NCI-H774 (cell line): Measurements from ENCODE around the gene FARP1.

ENCODE experiments used
- DNase-seq: peaks from one replicate; lab custom pipeline; 2025; lab: John Stamatoyannopoulos, UW

The FARP1 gene

DNA sequence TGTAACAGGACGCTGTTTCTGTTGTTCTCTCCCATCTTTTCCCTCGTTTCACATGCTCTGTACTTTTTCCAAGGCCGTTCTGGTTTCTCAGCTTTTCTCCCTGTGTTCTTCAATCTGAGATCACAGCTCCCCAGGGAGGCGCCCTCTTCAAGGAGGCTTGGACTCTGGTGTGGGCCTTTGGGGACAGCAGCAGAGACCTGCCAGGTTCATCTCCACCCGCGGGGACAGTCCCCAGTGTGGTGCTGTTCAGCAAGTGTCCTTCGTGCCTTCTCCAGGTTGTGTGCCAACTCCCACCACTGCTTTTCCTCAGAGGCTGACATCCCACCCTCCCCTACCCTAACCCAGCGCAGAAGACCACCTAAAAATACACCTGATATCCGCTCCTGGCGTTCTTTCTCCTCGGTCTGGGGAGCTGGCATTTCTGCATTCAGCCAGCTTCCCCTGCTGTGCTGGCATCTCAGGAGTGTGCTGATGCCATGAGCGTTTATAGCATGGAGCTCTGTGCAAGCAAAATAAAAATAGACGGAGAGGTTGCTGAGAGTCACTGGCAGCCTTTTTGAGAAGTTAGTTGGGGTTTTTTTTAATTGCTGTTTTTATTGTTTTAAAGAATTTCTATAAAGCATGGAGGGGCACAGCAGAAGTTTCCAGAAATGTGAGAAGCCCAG, 284.6 kb downstream of the FARP1 start:
- no peak for DNase-seq

DNA sequence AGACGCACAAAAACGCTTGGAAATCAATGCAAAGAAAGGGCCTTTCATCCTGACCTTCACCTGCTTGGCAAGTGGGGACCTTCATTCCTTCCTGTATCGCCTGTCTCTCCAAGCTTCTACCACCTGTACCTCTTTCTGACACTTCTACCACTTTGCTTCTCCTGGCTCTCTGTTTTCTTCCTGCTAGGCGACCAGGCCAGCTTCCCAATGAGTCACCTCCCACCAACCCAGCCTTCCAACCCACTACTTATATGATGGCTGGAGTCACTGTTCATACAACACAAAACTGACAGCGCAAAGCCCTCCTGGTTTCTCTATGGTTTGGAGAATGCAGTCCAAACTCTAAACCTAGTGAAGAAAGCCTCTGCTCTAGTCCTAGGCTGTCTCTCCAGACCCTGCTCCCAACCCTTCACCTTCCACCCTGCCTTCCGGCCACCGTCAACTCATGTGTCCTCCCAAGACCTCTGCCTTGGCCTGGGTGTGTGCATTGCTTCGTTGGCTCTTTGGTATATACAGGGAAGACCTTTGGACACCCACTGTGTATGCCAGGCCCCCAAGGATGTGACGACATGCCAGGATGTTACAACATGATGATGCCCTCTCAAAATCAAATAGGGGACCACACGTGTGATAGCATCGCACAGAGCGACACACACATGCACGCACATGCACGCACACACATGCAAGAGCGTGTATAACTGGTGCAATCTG, 285.5 kb downstream of the FARP1 start:
- DNase-seq, result no peak

DNA sequence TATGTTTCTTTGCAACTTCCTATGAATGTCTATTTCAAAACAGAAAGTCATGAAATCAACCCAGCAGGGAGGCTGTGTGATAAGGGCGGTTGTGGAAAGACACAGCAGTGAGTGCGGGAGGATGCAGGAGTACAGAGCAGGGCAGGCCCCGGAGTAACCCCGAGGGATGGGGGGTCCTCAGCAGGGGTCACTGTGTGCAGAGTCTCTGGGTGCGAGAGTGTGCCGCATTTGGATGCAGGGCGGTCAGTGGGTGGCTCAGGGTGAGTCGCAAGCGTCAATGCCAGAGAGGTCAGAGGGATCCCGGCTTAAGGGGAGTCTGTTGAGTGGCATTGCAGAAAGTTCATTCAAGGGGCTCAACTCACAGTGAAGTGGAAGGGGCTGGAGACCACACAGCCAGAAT, 286.2 kb downstream of the FARP1 start:
- DNase-seq, result no peak

GRCh38 chr13:98429531-98429930, 286.6 kb downstream of the FARP1 start:
- no peak for DNase-seq

DNA sequence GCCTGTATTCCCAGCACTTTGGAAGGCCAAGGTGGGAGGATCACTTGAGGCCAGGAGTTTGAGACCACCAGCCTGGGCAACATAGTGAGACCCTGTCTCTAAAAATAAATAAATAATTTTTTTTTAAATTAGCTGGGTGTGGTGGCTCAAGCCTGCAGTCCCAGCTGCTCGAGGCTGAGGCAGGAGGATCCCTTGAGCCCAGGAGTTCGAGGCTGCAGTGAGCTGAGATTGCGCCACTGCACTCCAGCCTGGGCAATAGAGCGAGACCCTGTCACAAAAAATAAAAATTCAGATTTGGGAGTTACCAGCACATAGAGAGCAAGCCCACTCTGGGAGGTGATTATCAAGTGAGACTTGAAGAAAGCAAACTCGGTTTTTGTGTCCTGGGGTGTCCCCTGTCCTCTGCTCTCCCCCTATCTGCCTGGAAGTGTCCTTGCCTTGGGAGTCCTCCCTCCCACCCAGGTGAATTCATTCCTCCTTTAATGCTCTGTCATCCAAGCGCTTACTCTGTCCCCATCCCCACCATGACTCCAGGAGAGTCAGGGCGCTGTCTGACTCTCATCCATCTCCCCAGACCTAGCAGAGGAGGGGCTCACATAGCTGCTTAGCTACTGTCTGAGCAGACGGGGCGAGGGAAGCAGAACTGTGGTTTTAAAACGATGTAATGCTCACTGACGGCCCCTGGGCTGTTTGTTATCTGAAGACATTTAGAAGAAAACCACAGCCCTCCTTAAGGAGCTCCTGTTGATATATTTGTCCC, 287.3 kb downstream of the FARP1 start:
- no peak for DNase-seq

DNA sequence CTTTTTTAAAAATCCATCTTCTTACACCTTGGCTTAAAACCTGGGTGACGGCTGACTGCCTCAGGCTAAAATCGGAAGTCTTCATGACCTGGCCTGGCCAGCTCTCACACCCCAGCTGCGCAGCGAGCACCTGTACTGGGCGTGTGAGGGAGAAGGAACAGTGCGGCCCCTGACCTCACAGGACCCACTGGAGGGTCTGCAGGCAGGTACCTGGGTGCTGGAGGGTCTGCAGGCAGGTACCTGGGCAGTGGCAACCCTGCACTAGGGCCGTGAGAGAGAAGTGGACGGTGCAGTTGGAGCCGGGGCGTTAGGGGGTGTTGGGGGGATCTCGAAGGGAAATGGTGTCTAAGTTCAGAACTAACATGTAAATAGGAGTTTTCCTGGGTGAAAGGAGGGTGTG, 289.7 kb downstream of the FARP1 start:
- no peak for DNase-seq

GRCh38 chr13:98433654-98434053, 290.8 kb downstream of the FARP1 start:
- DNase-seq, result no peak

- no peak for DNase-seq
Measured at GRCh38 chr13:98434060-98434459, 291.2 kb downstream of the FARP1 start.

DNA sequence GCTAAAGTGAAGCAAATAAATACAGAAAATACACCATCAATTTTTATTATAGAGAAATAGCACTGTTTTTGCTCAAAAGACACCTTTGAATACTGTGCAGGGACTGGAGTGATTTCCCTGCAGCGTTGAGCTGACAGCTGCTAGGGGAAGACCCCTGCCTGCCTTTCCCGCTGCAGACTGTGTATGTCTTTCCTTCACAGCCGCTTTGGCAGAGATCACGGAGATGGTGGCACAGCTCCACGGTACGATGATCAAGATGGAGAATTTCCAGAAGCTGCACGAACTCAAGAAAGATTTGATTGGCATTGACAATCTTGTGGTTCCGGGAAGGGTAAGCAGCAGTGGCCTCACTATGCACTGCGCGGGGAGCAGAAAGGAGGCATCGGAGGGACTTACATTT, 292.5 kb downstream of the FARP1 start:
- no peak for DNase-seq

DNA sequence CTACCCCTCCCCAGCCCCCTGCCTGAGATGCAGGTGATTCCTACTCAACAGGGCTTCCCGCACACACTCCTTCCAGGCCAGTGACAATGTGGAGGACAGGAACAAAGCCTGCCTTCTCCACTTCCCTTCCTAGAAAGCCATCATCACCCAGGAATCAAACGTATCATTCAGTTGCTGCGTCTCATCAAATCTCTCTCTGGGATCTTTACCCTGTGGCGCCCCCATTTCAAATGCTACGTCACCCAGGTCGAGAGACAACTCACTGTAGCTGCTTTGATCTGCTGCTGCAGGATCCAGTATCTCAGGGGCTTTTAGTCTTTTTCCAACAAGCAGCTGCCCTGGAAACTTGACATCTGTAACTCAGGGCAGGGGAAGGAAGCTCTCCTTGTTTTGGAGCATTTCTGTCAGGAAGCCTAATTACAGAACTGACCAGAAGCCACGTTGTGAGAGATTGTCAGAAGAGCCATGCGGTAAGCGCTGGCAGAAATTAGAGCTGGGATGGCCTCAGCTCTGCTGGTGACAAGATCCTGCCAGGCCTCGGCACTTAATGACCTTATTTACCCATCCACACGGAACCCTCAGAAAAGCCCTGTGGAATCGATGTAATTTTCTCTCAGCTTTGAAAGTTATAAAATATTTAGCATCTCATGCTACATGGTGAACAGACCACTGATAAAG, 293.5 kb downstream of the FARP1 start:
- no peak for DNase-seq

DNA sequence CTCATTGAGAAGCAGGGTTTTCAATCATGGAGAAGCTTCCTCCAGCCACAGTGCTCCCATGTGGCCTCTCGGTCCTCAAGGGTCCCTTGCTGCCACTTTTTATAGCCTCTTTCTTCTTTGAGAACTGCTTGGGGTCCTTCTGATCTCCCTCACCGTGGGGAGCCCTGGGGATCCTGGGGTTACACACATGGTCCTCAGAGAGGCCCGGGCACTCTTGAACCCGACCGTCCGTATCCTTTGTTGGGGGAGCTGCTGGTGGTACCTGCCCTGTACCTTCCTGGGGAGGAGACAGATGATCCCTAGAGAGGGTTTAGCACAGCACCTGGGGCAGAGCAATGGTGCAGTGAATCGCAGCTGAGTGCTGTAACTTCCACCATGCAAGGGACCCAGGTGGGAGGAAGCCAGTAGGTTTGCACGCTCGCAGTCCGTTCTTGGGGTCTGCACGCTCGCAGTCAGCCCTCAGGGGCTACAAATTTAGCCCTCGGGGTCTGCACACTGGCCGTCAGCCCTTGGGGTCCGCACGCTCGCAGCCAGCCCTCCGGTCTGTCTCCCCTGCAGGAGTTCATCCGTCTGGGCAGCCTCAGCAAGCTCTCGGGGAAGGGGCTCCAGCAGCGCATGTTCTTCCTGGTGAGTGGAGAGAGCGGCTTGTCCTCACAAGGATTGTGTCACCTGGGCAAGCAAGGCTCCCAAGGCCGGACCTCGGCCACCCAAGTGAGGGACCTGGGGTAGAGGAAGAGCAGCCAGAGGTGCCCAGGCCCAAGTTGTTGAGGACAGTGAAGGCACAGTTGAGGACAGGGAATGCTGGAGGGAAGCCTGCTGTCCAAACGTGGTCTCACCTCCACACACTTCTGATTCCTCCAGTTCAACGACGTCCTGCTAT, 295.6 kb downstream of the FARP1 start:
- DNase-seq, result no peak

- DNase-seq, result no peak
Measured at GRCh38 chr13:98439126-98439828, 296.4 kb downstream of the FARP1 start.

- DNase-seq, result no peak
Measured at GRCh38 chr13:98439896-98440295, 297.0 kb downstream of the FARP1 start.

DNA sequence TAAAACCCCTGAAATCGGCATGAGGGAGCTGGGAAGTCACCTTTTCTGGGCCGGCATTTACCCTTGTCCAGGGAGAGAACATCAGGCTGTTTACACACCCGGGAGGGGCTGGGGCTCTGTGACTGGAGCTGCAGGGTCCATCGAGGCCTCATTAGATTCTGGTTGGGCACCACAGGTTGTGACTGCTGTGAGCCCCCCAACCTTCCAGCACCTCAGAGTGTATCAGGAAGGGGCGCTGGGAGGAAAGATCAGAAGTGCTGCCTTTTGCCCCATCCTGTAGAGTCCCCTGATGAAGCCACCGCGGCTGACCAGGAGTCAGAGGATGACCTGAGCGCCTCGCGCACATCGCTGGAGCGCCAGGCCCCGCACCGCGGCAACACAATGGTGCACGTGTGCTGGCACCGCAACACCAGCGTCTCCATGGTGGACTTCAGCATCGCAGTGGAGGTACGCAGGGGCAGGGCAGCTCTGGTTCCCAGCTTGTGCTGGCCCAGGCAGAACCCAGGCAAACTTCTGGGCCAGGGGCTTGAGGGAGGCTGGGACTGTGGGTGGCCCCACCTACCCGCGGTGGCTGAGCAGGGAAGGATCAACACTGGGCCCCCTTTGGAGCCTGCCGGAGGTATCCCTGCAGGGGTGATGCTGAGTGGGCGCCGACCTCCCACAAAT, 297.6 kb downstream of the FARP1 start:
- DNase-seq, result no peak

DNA sequence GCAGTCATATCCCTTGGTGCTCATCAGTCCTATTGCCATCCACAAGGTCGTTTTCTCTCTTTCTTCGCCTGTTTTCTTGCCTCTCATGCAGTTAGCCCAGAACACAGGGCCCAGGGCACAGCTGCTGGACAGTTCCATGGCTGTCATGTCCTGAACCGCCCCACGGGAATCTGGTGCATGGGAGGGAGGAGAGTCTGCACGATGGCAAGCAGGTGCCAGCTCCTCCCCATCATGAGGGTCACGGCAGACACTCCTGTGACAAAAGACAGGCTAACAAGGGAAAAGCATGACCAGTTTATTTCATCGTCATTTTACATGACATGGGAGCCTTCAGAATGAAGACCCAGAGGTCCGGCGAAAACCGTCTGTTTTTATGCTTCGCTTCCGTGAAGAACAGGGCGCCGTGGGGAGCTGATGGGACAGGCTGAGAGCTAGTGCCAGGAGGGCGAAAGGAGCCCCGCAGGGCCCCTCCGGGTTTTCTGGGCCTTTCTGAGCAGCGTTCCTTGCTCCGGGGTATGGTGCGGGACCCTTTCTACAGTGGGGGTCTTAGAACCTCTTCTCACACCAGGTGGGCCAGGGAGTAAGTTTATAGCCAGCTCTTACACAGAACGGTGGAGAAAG, 298.3 kb downstream of the FARP1 start:
- no peak for DNase-seq

GRCh38 chr13:98442391-98443230, 299.7 kb downstream of the FARP1 start:
- DNase-seq, result no peak

DNA sequence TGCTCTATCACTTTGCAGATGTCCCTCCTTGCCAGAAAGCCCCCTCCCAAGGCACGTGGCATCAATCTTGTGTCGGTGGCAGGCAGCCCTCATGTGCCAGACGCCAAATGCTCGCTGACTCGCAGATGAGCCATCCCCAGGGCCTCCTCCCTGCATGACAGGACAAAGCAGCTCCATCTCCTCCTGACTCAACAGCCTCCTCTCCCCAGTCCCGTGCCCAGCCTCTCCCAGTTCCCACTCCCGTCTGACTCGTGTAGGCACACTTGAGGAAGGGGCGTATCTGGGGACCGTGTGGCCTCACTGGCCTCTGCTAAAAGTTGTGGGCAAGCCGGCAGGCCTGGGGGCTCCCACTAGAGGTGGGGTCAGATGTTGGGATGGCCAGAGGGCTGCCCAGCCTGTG, 300.4 kb downstream of the FARP1 start:
- DNase-seq, result no peak

GRCh38 chr13:98443800-98444325, 301.0 kb downstream of the FARP1 start:
- DNase-seq, result no peak

- no peak for DNase-seq
Measured at GRCh38 chr13:98444381-98444780, 301.5 kb downstream of the FARP1 start.
